Uterus (tissue), 4 donors: Measurements from ENCODE around the gene WDR27. TPM values are rescaled to one million over a fixed set of nuclear protein-coding genes. Genes with fewer than 3 reads are reported as not detected.

Source experiments
- DNase-seq, 2 donors: peaks; one replicate each; pipeline ENCODE4 v3.0.0-alpha.2; 2019 to 2020
- H3K27ac ChIP-seq, 2 donors: fragments of 200-600 bp; sonication (generic); 1 replicate in 1 of 2; 2 replicates in 1 of 2; pipeline ENCODE4 v1.5.1; 2016 to 2018
- H3K27me3 ChIP-seq, 2 donors: fragments of 200-600 bp; sonication (generic); one replicate each; pipeline ENCODE4 v1.5.1; 2018 to 2019; ENCODE audit warnings: control low read depth in 1 of 2
- H3K36me3 ChIP-seq, 2 donors: fragments of 200-600 bp; sonication (generic); one replicate each; pipeline ENCODE4 v1.5.1; 2019; ENCODE audit warnings: control low read depth in 1 of 2
- H3K4me1 ChIP-seq, 2 donors: fragments of 200-600 bp; sonication (generic); one replicate each; pipeline ENCODE4 v1.5.1; 2018 to 2019; ENCODE audit warnings: control low read depth in 1 of 2
- H3K4me3 ChIP-seq, 2 donors: fragments of 200-600 bp; sonication (generic); 1 replicate in 1 of 2; 2 replicates in 1 of 2; pipeline ENCODE4 v1.5.1; 2018 to 2019; ENCODE audit warnings: mild to moderate bottlenecking in 1 of 2
- H3K9me3 ChIP-seq, 2 donors: fragments of 200-600 bp; sonication (generic); one replicate each; pipeline ENCODE4 v1.5.1; 2019; ENCODE audit warnings: control low read depth in 1 of 2
- CTCF ChIP-seq, 4 experiments: fragments of 200-600 bp in 2 of 4; fragments of 450-650 bp in 2 of 4; sonication (generic) in 2 of 4; IDR thresholded peaks; one replicate each; pipeline ENCODE4 v1.5.1; 2016 to 2019; ENCODE audit warnings: antibody characterized with exemption in 4 of 4, mild to moderate bottlenecking in 2 of 4, moderate library complexity in 1 of 4
- POLR2A ChIP-seq, 2 donors: fragments of 450-650 bp; IDR thresholded peaks; one replicate each; pipeline ENCODE4 v1.6.1; 2016; ENCODE audit warnings: antibody characterized with exemption in 2 of 2, mild to moderate bottlenecking in 1 of 2, moderate library complexity in 1 of 2
- intact Hi-C: fragments of 100-400 bp; cut with DNase I; formaldehyde crosslinking; loops from one replicate; pipeline ENCODE4 v1.15.1; 2023; ENCODE audit warnings: low total_unique reads
- total RNA-seq, 4 donors: library from RNA; depleted of rRNA in 3 of 4; stranded (reverse); fragments of >200 nt in 3 of 4; gene quantifications; one replicate each; pipeline versions ENCODE4 v1.1.0 to v1.2.4, GENCODE V29; 2014 to 2023
- donor health status: DM: yes; HTN: yes; CAD: no.

Gene WDR27
- total RNA-seq, 4 donors from 2014 or later: 41.8 to 69.7 (median 59.7) TPM

- intact Hi-C loops: no loop called here
These were observed 48.9 kb downstream of the WDR27 start for GRCh38 chr6:169652896-169653295.

GRCh38 chr6:169651498-169651897 lies 50.3 kb downstream of the WDR27 start:
- no peaks in the 10 kb centered on the region for H3K9me3 ChIP-seq
- H3K27ac ChIP-seq: no peak overlapping the region
- H3K36me3 ChIP-seq: no peaks in the 10 kb centered on the region
- H3K4me3 ChIP-seq: no peak overlapping the region
- no peaks in the 10 kb centered on the region for H3K4me1 ChIP-seq
- intact Hi-C loops: no loop called here
- no peak for DNase-seq
- TF ChIP-seq POLR2A (IDR thresholded peaks at IDR 0.05) (no peak), CTCF (IDR thresholded peaks at IDR 0.05) (no peak)
- no peaks in the 10 kb centered on the region for H3K27me3 ChIP-seq

More at GRCh38 chr6:169652896-169653295, 48.9 kb downstream of the WDR27 start:
- H3K4me3 ChIP-seq: no peak overlapping the region
- DNase-seq: no peak
- TF ChIP-seq POLR2A (IDR thresholded peaks at IDR 0.05) (no peak), CTCF (IDR thresholded peaks at IDR 0.05) (no peak)
- no peaks in the 10 kb centered on the region for H3K4me1 ChIP-seq
- H3K27me3 ChIP-seq: no peaks in the 10 kb centered on the region
- H3K27ac ChIP-seq: no peak overlapping the region
- H3K9me3 ChIP-seq: no peaks in the 10 kb centered on the region
- no peaks in the 10 kb centered on the region for H3K36me3 ChIP-seq

- intact Hi-C loops: no loop called here
- Histone ChIP-seq H3K27ac (no peak overlapping the region), H3K4me3 (no peak overlapping the region), H3K36me3 (no peaks in the 10 kb centered on the region), H3K4me1 (no peaks in the 10 kb centered on the region), H3K9me3 (no peaks in the 10 kb centered on the region), H3K27me3 (no peaks in the 10 kb centered on the region)
- TF ChIP-seq CTCF (IDR thresholded peaks at IDR 0.05) (no peak), POLR2A (IDR thresholded peaks at IDR 0.05) (no peak)
- DNase-seq: no peak
These were observed 50.9 kb downstream of the WDR27 start for GRCh38 chr6:169650959-169651292.

- no peak for TF ChIP-seq CTCF (IDR thresholded peaks at IDR 0.05)
- TF ChIP-seq POLR2A (IDR thresholded peaks at IDR 0.05): no peak
- Histone ChIP-seq H3K27me3 (no peaks in the 10 kb centered on the region), H3K36me3 (no peaks in the 10 kb centered on the region), H3K27ac (no peak overlapping the region), H3K4me1 (no peaks in the 10 kb centered on the region), H3K4me3 (no peak overlapping the region), H3K9me3 (no peaks in the 10 kb centered on the region)
- DNase-seq: no peak
- intact Hi-C loops: no loop called here
These were observed 51.4 kb downstream of the WDR27 start for GRCh38 chr6:169650241-169650958.

GRCh38 chr6:169648617-169649016 lies 53.2 kb downstream of the WDR27 start:
- Histone ChIP-seq H3K27me3 (no peaks in the 10 kb centered on the region), H3K9me3 (no peaks in the 10 kb centered on the region), H3K4me3 (no peak overlapping the region), H3K36me3 (no peaks in the 10 kb centered on the region), H3K4me1 (no peaks in the 10 kb centered on the region), H3K27ac (no peak overlapping the region)
- no peak for DNase-seq
- intact Hi-C loops: no loop called here
- no peak for TF ChIP-seq CTCF (IDR thresholded peaks at IDR 0.05)
